ENCODE measurements around the gene FADS2.

GRCh38 chr11:61828379-61828628, 204 bp downstream of the FADS2 start:
- TF ChIP-seq CTCF (conservative IDR thresholded peaks at IDR 0.05) (no peak), EZH2 (IDR thresholded peaks at IDR 0.05; ENCODE audit: low read depth) (no peak)
